ENCODE results near the gene ZNF423.
A peak's percentile ranks its signal among the peaks of the same experiment; 100 is the strongest.

The ZNF423 gene

DNA sequence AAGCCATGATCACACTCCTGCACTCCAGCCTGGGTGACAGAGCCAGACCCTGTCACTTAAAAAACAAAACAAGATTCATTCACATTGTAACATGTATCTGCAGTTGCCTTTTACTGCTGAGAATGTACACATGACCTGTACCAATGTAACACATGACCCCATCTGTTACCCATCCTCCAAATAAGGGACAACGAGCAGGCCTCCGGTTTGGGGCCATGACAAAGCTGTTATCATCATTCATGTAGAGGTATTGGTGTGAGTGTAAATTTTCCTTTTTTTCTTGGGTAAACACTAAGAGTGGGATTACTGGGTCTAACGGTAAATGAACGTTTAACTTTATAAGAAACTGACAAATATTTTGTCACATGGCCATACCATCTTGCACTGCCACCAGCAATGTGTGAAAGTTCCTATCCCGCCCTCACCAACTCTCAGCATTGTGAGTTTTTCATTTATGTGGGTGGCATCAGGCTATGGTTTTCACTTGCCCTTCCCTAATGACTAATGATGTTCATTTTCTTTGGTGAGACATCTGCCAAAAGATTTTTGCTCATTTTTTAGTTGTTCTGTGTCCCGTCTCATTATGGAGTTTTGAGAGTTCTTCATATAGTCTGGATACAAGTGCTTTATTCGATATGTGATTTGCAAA, 336.8 kb downstream of the ZNF423 start:
- DNase-seq (no peak), ATAC-seq (ENCODE audit: insufficient read depth, low read depth) (no peak)
- TF ChIP-seq CTCF (IDR thresholded peaks at IDR 0.05; ENCODE audit: borderline replicate concordance, extremely low read depth, low read length, poor library complexity, severe bottlenecking), result no peak
- TF ChIP-seq EZH2 (IDR thresholded peaks at IDR 0.05; ENCODE audit: borderline replicate concordance, low read depth, low read length, severe bottlenecking), result no peak
- H4K20me1 ChIP-seq (ENCODE audit: insufficient read depth, low read length), result no peaks in the 10 kb centered on the region
- H3K27me3 ChIP-seq (ENCODE audit: insufficient read depth, low read length, poor library complexity), result no peaks in the 10 kb centered on the region
- H3K9ac ChIP-seq (ENCODE audit: low read depth, low read length), result no peak overlapping the region
- H3K9me3 ChIP-seq (ENCODE audit: insufficient read depth, low read length, severe bottlenecking), result no peaks in the 10 kb centered on the region
- H3K4me2 ChIP-seq (ENCODE audit: insufficient read depth, low read length), result no peak overlapping the region
- 0 out of 2 replicates have a peak overlapping the region, but pooled peaks have one; percentile 38 for H3K27ac ChIP-seq (ENCODE audit: low read length)
- H3K36me3 ChIP-seq (ENCODE audit: insufficient read depth, low read length), result no peaks in the 10 kb centered on the region
- H3K4me3 ChIP-seq (ENCODE audit: low read depth in 1 of 2, low read length in 2 of 2), result no peak overlapping the region
- H3K79me2 ChIP-seq (ENCODE audit: insufficient read depth, low read length), result no peaks in the 10 kb centered on the region
- H2AFZ ChIP-seq (ENCODE audit: low read depth, low read length), result no peak overlapping the region
- peaks cover 47% of the 10 kb centered on the region for H3K4me1 ChIP-seq (ENCODE audit: insufficient read depth, low read length)

- ATAC-seq (ENCODE audit: insufficient read depth, low read depth), result no peak
- H3K4me2 ChIP-seq (ENCODE audit: insufficient read depth, low read length), result no peak overlapping the region
- no peak overlapping the region for H3K9ac ChIP-seq (ENCODE audit: low read depth, low read length)
- no peaks in the 10 kb centered on the region for H3K9me3 ChIP-seq (ENCODE audit: insufficient read depth, low read length, severe bottlenecking)
- H4K20me1 ChIP-seq (ENCODE audit: insufficient read depth, low read length), result no peaks in the 10 kb centered on the region
- no peak overlapping the region for H2AFZ ChIP-seq (ENCODE audit: low read depth, low read length)
- H3K4me1 ChIP-seq (ENCODE audit: insufficient read depth, low read length), result peaks cover 20% of the 10 kb centered on the region
- H3K27ac ChIP-seq (ENCODE audit: low read length), result no peak overlapping the region
- no peaks in the 10 kb centered on the region for H3K36me3 ChIP-seq (ENCODE audit: insufficient read depth, low read length)
- no peaks in the 10 kb centered on the region for H3K27me3 ChIP-seq (ENCODE audit: insufficient read depth, low read length, poor library complexity)
- H3K4me3 ChIP-seq (ENCODE audit: low read depth in 1 of 2, low read length in 2 of 2), result no peak overlapping the region
- H3K79me2 ChIP-seq (ENCODE audit: insufficient read depth, low read length), result no peaks in the 10 kb centered on the region
- no peak for DNase-seq
- TF ChIP-seq CTCF (IDR thresholded peaks at IDR 0.05; ENCODE audit: borderline replicate concordance, extremely low read depth, low read length, poor library complexity, severe bottlenecking), result no peak
- no peak for TF ChIP-seq EZH2 (IDR thresholded peaks at IDR 0.05; ENCODE audit: borderline replicate concordance, low read depth, low read length, severe bottlenecking)
These were observed 339.4 kb downstream of the ZNF423 start for GRCh38 chr16:49516382-49517036.

GRCh38 chr16:49515861-49516260, 340.1 kb downstream of the ZNF423 start:
- ATAC-seq (ENCODE audit: insufficient read depth, low read depth) (no peak), DNase-seq (no peak)
- Histone ChIP-seq H3K4me3 (ENCODE audit: low read depth in 1 of 2, low read length in 2 of 2) (no peak overlapping the region), H3K79me2 (ENCODE audit: insufficient read depth, low read length) (no peaks in the 10 kb centered on the region), H3K9ac (ENCODE audit: low read depth, low read length) (no peak overlapping the region), H3K9me3 (ENCODE audit: insufficient read depth, low read length, severe bottlenecking) (no peaks in the 10 kb centered on the region), H3K36me3 (ENCODE audit: insufficient read depth, low read length) (no peaks in the 10 kb centered on the region), H4K20me1 (ENCODE audit: insufficient read depth, low read length) (no peaks in the 10 kb centered on the region), H3K4me1 (ENCODE audit: insufficient read depth, low read length) (peaks cover 14% of the 10 kb centered on the region), H3K4me2 (ENCODE audit: insufficient read depth, low read length) (no peak overlapping the region), H3K27ac (ENCODE audit: low read length) (no peak overlapping the region), H2AFZ (ENCODE audit: low read depth, low read length) (no peak overlapping the region), H3K27me3 (ENCODE audit: insufficient read depth, low read length, poor library complexity) (no peaks in the 10 kb centered on the region)
- TF ChIP-seq EZH2 (IDR thresholded peaks at IDR 0.05; ENCODE audit: borderline replicate concordance, low read depth, low read length, severe bottlenecking) (no peak), CTCF (IDR thresholded peaks at IDR 0.05; ENCODE audit: borderline replicate concordance, extremely low read depth, low read length, poor library complexity, severe bottlenecking) (no peak)
